ENCODE measurements around the gene CYTIP. TPM values are rescaled to one million over a fixed set of nuclear protein-coding genes. Genes with fewer than 3 reads are reported as not detected.

Gene CYTIP
- total and polyA plus RNA-seq, 2 of the 4 experiments (the other 2 are of a cell fraction) = not detected

DNA sequence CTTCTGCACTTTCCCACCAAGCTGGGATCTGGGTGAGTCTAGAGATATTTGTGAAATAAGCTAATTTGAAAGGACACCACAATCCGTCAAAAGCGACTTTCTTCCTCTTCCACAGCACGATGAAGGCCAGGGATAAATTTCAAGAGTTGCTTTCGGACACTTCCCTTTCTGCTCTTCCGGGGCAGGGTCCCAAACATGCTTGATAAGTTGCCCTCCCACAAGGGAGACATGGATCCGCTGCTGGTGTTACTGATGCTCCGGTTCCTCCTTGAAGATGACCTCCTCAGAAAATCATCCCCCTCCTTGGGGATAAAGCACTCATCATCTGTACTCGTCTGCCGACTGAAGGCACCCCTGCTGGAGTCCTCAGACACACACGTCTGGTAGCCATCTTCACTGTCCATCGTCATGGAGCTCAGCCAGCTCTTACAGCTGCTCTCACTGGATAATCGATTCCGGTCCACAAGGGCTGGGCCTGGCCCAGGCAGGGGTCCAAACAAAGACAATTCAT is 28.2 kb downstream of the CYTIP start:
- Histone ChIP-seq H3K4me2 (ENCODE audit: low read depth, low read length) (no peak overlapping the region), H4K91ac (ENCODE audit: insufficient read depth, low read depth, low read length) (no peak overlapping the region), H2BK20ac (ENCODE audit: low read depth, low read length) (no peak overlapping the region), H2AFZ (replicated peaks; ENCODE audit: low read length, poor library complexity) (no peak overlapping the region), H4K8ac (ENCODE audit: low read depth in 2 of 2, low read length in 2 of 2) (no peak overlapping the region), H3K79me1 (ENCODE audit: low read depth in 1 of 2, low read length in 2 of 2) (no peaks in the 10 kb centered on the region), H3K9me3 (ENCODE audit: control insufficient read depth, insufficient read depth, low read length) (no peaks in the 10 kb centered on the region), H3K27ac (ENCODE audit: insufficient read depth, low read length) (no peak overlapping the region), H3K4me3 (ENCODE audit: insufficient read depth, low read depth, low read length) (no peak overlapping the region), H2AK9ac (replicated peaks; ENCODE audit: low read depth, low read length, poor library complexity) (no peak overlapping the region), H3K23ac (ENCODE audit: low read depth, low read length) (no peak overlapping the region), H2AK5ac (ENCODE audit: low read depth, low read length) (no peak overlapping the region), H3K9me1 (ENCODE audit: insufficient read depth, low read length) (no peaks in the 10 kb centered on the region), H3K9ac (ENCODE audit: low read depth, low read length) (no peak overlapping the region), H3K4me1 (ENCODE audit: control insufficient read depth, insufficient read depth, low read length) (no peaks in the 10 kb centered on the region), H3K27me3 (ENCODE audit: control insufficient read depth, insufficient read depth, low read length) (no peaks in the 10 kb centered on the region), H3K36me3 (ENCODE audit: control insufficient read depth, insufficient read depth, low read length) (no peaks in the 10 kb centered on the region), H3K4ac (ENCODE audit: low read depth, low read length) (no peak overlapping the region), H3K18ac (ENCODE audit: low read depth, low read length) (no peak overlapping the region), H4K5ac (ENCODE audit: low read depth, low read length) (no peak overlapping the region), H3K14ac (replicated peaks; ENCODE audit: low read depth, low read length) (no peak overlapping the region), H2BK120ac (ENCODE audit: low read depth, low read length) (no peak overlapping the region), H3K56ac (ENCODE audit: extremely low read depth, insufficient read depth, low read length) (no peak overlapping the region), H2BK5ac (ENCODE audit: low read depth, low read length, poor library complexity, severe bottlenecking) (no peak overlapping the region), H2BK15ac (ENCODE audit: low read depth, low read length) (no peak overlapping the region), H4K20me1 (ENCODE audit: insufficient read depth, low read length) (no peaks in the 10 kb centered on the region)
- intact Hi-C loops (cut with micrococcal nuclease) (no loop called here), dilution Hi-C loops (cut with HindIII; ENCODE audit: low sequenced_read_pairs, unreplicated experiment) (no loop called here), in situ Hi-C loops (cut with MboI; ENCODE audit: low sequenced_read_pairs) (no loop called here)
- TF ChIP-seq BHLHE40 (IDR thresholded peaks at IDR 0.05; ENCODE audit: low read depth, low read length) = no peak
- TF ChIP-seq MXI1 (IDR thresholded peaks at IDR 0.05; ENCODE audit: borderline replicate concordance, low read depth, low read length) = no peak
- no peak for TF ChIP-seq FOS (IDR thresholded peaks at IDR 0.05; ENCODE audit: low read depth, low read length)
- no peak for TF ChIP-seq CHD1 (IDR thresholded peaks at IDR 0.05; ENCODE audit: low read depth, low read length)
- TF ChIP-seq RAD21 (IDR thresholded peaks at IDR 0.05; ENCODE audit: low read length) = no peak
- TF ChIP-seq NFE2L2 (IDR thresholded peaks at IDR 0.05; ENCODE audit: low read depth, low read length) = no peak
- no peak for TF ChIP-seq ELK1 (IDR thresholded peaks at IDR 0.05; ENCODE audit: borderline replicate concordance, low read depth, low read length)
- TF ChIP-seq SMC3 (IDR thresholded peaks at IDR 0.05; ENCODE audit: low read depth, low read length) = no peak
- no peak for TF ChIP-seq POLR2A (IDR thresholded peaks at IDR 0.05; ENCODE audit: low read depth, low read length)
- TF ChIP-seq, protein P1, sequence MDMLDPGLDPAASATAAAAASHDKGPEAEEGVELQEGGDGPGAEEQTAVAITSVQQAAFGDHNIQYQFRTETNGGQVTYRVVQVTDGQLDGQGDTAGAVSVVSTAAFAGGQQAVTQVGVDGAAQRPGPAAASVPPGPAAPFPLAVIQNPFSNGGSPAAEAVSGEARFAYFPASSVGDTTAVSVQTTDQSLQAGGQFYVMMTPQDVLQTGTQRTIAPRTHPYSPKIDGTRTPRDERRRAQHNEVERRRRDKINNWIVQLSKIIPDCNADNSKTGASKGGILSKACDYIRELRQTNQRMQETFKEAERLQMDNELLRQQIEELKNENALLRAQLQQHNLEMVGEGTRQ (IDR thresholded peaks at IDR 0.05; ENCODE audit: low read depth, low read length) = no peak
- no peak for TF ChIP-seq RCOR1 (IDR thresholded peaks at IDR 0.05; ENCODE audit: insufficient replicate concordance, low read length)
- no peak for TF ChIP-seq CTCF (conservative IDR thresholded peaks at IDR 0.05; ENCODE audit: low read depth, low read length)
- no peak for TF ChIP-seq RFX5 (IDR thresholded peaks at IDR 0.05; ENCODE audit: low read depth, low read length)
- no peak for TF ChIP-seq MAFK (IDR thresholded peaks at IDR 0.05; ENCODE audit: low read depth, low read length)
- no peak for TF ChIP-seq MAZ (IDR thresholded peaks at IDR 0.05; ENCODE audit: borderline replicate concordance, low read depth, low read length)
- TF ChIP-seq CEBPB (IDR thresholded peaks at IDR 0.05; ENCODE audit: low read depth, low read length) = no peak
- ATAC-seq (ENCODE audit: low read depth) = no peak
- BruUV-seq (replicated peaks) = no TSS peak
- DNase-seq = no peak
- ChIA-PET CTCF (no interaction called here), POLR2A (ENCODE audit: unreplicated experiment) (no interaction called here)
- WGBS, 2 experiments (ENCODE audit: extremely low coverage in 2 of 2, insufficient read length in 1 of 2) = 70% methylated on average over 2 of the region's 13 CpGs; no CpG with 5 or more reads in 1 of the 2 experiments
